Motor neuron (in vitro differentiated cells): ENCODE measurements around the gene WNK1. TPM values are rescaled to one million over a fixed set of nuclear protein-coding genes. Genes with fewer than 3 reads are reported as not detected.
"Not testable (repeated sequence)": the region's sequence is repeated elsewhere in the genome, so short reads cannot be mapped to it uniquely, and the experiment has no call there.

Source experiments
- ATAC-seq, 8 experiments: fragments of 200-7000 bp; cut with Tn5 transposase; replicated peaks in 6 of 8; 2 replicates each; pipeline ENCODE4 v1.8.0; 2021; ENCODE audit warnings: mild to moderate bottlenecking in 8 of 8, moderate library complexity in 8 of 8
- H3K27ac ChIP-seq, 2 donors: fragments of 250-450 bp; sonication (Bioruptor Pico); 2 replicates each; pipeline ENCODE4 v1.9.0; 2021; ENCODE audit warnings: antibody characterized with exemption in 2 of 2, mild to moderate bottlenecking in 2 of 2, moderate library complexity in 1 of 2
- H3K4me1 ChIP-seq, 2 donors: fragments of 250-450 bp; sonication (Bioruptor Pico); replicated peaks in 1 of 2; 2 replicates each; pipeline ENCODE4 v1.6.1; 2021; ENCODE audit warnings: antibody characterized with exemption in 2 of 2, mild to moderate bottlenecking in 2 of 2, moderate library complexity in 1 of 2
- H3K4me3 ChIP-seq, 5 donors: fragments of 250-450 bp; sonication (Bioruptor Pico); 2 replicates each; pipeline ENCODE4 v1.9.0; 2021; ENCODE audit warnings: antibody characterized with exemption in 5 of 5, mild to moderate bottlenecking in 5 of 5, moderate library complexity in 4 of 5
- WGBS, 10 experiments: fragments of 450-650 bp; shearing (Covaris generic); methylation state at CpG; one replicate each; pipeline ENCODE4 v1.0.0; 2022; 5-methylcytosine and 5-hydroxymethylcytosine counted together
- in situ Hi-C, 9 experiments: fragments of 400-800 bp; cut with MboI; loops; one replicate each; pipeline ENCODE4 v1.15.0; 2021; ENCODE audit warnings: low sequenced_read_pairs in 9 of 9, low pct_unique_long_range_greater_than_20kb in 2 of 9; ENCODE audit not compliant: unreplicated experiment in 9 of 9
- total RNA-seq, 8 experiments: library from RNA; unstranded; fragments of 300-600 nt; gene quantifications; 2 replicates each; pipeline versions ENCODE4 v1.2.3 to v1.2.4, GENCODE V29; 2022

The WNK1 gene
- total RNA-seq, 8 experiments from 2014 or later: 40.8 to 124 (median 69.9) TPM

- ATAC-seq, H3K27ac ChIP-seq, H3K4me1 ChIP-seq, H3K4me3 ChIP-seq, in situ Hi-C loops: not testable (repeated sequence)
- 60 to 100% (median 91%) methylated on average over 1 to 10 of the region's 15 CpGs; no CpG with 5 or more reads in 2 of the 10 experiments for WGBS, 10 experiments
Measured at GRCh38 chr12:775973-776771, 23.8 kb downstream of the WNK1 start.

GRCh38 chr12:776772-777373 lies 24.5 kb downstream of the WNK1 start:
- H3K4me1 ChIP-seq, ATAC-seq, H3K4me3 ChIP-seq, H3K27ac ChIP-seq, in situ Hi-C loops: not testable (repeated sequence)
- WGBS, 10 experiments: 76 to 100% (median 100%) methylated on average over 1 to 5 of the region's 5 CpGs; no CpG with 5 or more reads in 1 of the 10 experiments

GRCh38 chr12:777550-778047 lies 25.2 kb downstream of the WNK1 start:
- in situ Hi-C loops: no loop called here
- Histone ChIP-seq H3K4me3 (no peak overlapping the region), H3K4me1 (peaks cover 2 to 8% of the 10 kb centered on the region in 2 donors), H3K27ac (no peak overlapping the region)
- 80 to 100% (median 100%) methylated on average over 1 to 3 of the region's 3 CpGs for WGBS, 10 experiments
- ATAC-seq: no peak

- in situ Hi-C loops: no loop called here
- no peak for ATAC-seq
- H3K27ac ChIP-seq: no peak overlapping the region
Measured at GRCh38 chr12:778615-779014, 26.2 kb downstream of the WNK1 start.

GRCh38 chr12:779745-780734 lies 27.7 kb downstream of the WNK1 start:
- no peak overlapping the region for H3K4me3 ChIP-seq
- WGBS, 10 experiments: 11 to 89% (median 65%) methylated on average over 2 to 4 of the region's 4 CpGs
- H3K4me1 ChIP-seq: peaks cover 2 to 8% of the 10 kb centered on the region in 2 donors
- ATAC-seq: peak in 3 of 8 experiments; percentile 35 to 46 (median 40)
- H3K27ac ChIP-seq: no peak overlapping the region
- in situ Hi-C loops: no loop called here

More at GRCh38 chr12:778615-779014, 26.2 kb downstream of the WNK1 start:
- Histone ChIP-seq H3K4me3 (no peak overlapping the region), H3K4me1 (peaks cover 2 to 8% of the 10 kb centered on the region in 2 donors)
- WGBS, 10 experiments: 75 to 100% (median 92%) methylated on average over 1 to 5 of the region's 6 CpGs

- no peak overlapping the region for H3K4me3 ChIP-seq
- no peak for ATAC-seq
- WGBS, 10 experiments: 70 to 100% (median 100%) methylated on average over 1 to 2 of the region's 2 CpGs; no CpG with 5 or more reads in 1 of the 10 experiments
- H3K27ac ChIP-seq: no peak overlapping the region
- in situ Hi-C loops: no loop called here
- H3K4me1 ChIP-seq: peaks cover 2 to 8% of the 10 kb centered on the region in 2 donors
Measured at GRCh38 chr12:780750-781379, 28.5 kb downstream of the WNK1 start.

- Histone ChIP-seq H3K4me1 (peaks cover 0 to under 1% of the 10 kb centered on the region in 2 donors), H3K27ac (no peak overlapping the region), H3K4me3 (no peak overlapping the region)
- in situ Hi-C loops: no loop called here
- 54 to 100% (median 91%) methylated on average over 2 of the region's 2 CpGs; no CpG with 5 or more reads in 2 of the 10 experiments for WGBS, 10 experiments
- no peak for ATAC-seq
Measured at GRCh38 chr12:785706-786105, 33.3 kb downstream of the WNK1 start.

GRCh38 chr12:788288-788687 lies 35.9 kb downstream of the WNK1 start:
- H3K27ac ChIP-seq: no peak overlapping the region
- H3K4me3 ChIP-seq: no peak overlapping the region
- in situ Hi-C loops: no loop called here
- ATAC-seq: no peak
- WGBS, 10 experiments: 84 to 100% (median 96%) methylated on average over 1 to 4 of the region's 4 CpGs; no CpG with 5 or more reads in 3 of the 10 experiments
- no peaks in the 10 kb centered on the region for H3K4me1 ChIP-seq

- H3K27ac ChIP-seq, ATAC-seq, H3K4me3 ChIP-seq, in situ Hi-C loops, H3K4me1 ChIP-seq: not testable (repeated sequence)
- whole genome bisulfite sequencing, 10 experiments: 50 to 100% (median 83%) methylated on average over 1 to 4 of the region's 4 CpGs; no CpG with 5 or more reads in 7 of the 10 experiments
Measured at GRCh38 chr12:788762-789161, 36.4 kb downstream of the WNK1 start.

GRCh38 chr12:789852-790563 lies 37.6 kb downstream of the WNK1 start:
- H3K27ac ChIP-seq: no peak overlapping the region
- H3K4me1 ChIP-seq: no peaks in the 10 kb centered on the region
- 67 to 100% (median 100%) methylated on average over 1 to 3 of the region's 3 CpGs; no CpG with 5 or more reads in 4 of the 10 experiments for WGBS, 10 experiments
- no peak overlapping the region for H3K4me3 ChIP-seq
- ATAC-seq: no peak
- in situ Hi-C loops: no loop called here

GRCh38 chr12:790608-791007 lies 38.2 kb downstream of the WNK1 start:
- no peaks in the 10 kb centered on the region for H3K4me1 ChIP-seq

GRCh38 chr12:793037-793436 lies 40.7 kb downstream of the WNK1 start:
- 38 to 100% (median 88%) methylated on average over 1 to 3 of the region's 3 CpGs for WGBS, 10 experiments
- Histone ChIP-seq H3K4me3 (no peak overlapping the region), H3K27ac (no peak overlapping the region), H3K4me1 (no peaks in the 10 kb centered on the region)
- ATAC-seq: no peak
- in situ Hi-C loops: no loop called here

More at GRCh38 chr12:790608-791007, 38.2 kb downstream of the WNK1 start:
- no peak overlapping the region for H3K27ac ChIP-seq
- H3K4me3 ChIP-seq: no peak overlapping the region
- 63 to 100% (median 100%) methylated on average over 1 of the region's 1 CpG; no CpG with 5 or more reads in 2 of the 10 experiments for WGBS, 10 experiments
- in situ Hi-C loops: no loop called here
- no peak for ATAC-seq
